Measurements from ENCODE around the gene SLC47A2.
"Not testable (repeated sequence)": the region's sequence is repeated elsewhere in the genome, so short reads cannot be mapped to it uniquely, and the experiment has no call there.

Gene SLC47A2

GRCh38 chr17:19686400-19687090 lies 29.8 kb downstream of the SLC47A2 start:
- TF ChIP-seq, protein P1, sequence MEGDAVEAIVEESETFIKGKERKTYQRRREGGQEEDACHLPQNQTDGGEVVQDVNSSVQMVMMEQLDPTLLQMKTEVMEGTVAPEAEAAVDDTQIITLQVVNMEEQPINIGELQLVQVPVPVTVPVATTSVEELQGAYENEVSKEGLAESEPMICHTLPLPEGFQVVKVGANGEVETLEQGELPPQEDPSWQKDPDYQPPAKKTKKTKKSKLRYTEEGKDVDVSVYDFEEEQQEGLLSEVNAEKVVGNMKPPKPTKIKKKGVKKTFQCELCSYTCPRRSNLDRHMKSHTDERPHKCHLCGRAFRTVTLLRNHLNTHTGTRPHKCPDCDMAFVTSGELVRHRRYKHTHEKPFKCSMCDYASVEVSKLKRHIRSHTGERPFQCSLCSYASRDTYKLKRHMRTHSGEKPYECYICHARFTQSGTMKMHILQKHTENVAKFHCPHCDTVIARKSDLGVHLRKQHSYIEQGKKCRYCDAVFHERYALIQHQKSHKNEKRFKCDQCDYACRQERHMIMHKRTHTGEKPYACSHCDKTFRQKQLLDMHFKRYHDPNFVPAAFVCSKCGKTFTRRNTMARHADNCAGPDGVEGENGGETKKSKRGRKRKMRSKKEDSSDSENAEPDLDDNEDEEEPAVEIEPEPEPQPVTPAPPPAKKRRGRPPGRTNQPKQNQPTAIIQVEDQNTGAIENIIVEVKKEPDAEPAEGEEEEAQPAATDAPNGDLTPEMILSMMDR (IDR thresholded peaks at IDR 0.05; ENCODE audit: insufficient read depth, low read length, poor library complexity, severe bottlenecking): no peak
- no peak for DNase-seq (ENCODE audit: extremely low read depth, insufficient read length)
- Histone ChIP-seq H3K36me3 (ENCODE audit: control insufficient read depth, insufficient read depth, low read length) (no peaks in the 10 kb centered on the region), H3K27me3 (replicated peaks; ENCODE audit: control insufficient read depth, insufficient read depth, low read length) (no peaks in the 10 kb centered on the region), H3K4me3 (replicated peaks; ENCODE audit: low read depth, low read length) (no peak overlapping the region)

DNA sequence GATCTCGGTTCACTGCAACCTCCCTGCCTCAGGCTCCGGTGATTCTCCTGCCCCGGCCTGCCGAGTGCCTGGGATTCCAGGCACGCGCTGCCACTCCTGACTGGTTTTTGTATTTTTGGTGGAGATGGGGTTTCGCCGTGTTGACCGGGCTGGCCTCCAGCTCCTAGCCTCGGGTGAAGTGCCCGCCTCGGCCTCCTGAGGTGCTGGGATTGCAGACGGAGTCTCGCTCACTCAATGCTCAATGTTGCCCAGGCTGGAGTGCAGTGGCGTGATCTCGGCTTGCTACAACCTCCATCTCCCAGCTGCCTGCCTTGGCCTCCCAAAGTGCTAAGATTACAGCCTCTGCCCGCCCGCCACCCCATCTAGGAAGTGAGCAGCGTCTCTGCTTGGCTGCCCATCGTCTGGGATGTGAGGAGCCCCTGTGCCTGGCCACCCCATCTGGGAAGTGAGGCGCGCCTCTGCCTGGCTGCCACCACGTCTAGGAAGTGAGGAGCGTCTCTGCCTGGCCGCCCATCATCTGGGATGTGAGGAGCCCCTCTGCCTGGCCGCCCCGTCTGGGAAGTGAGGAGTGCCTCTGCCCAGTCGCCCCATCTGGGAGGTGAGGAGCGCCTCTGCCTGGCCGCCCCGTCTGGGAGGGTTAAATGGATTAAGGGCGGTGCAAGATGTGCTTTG lies 31.3 kb downstream of the SLC47A2 start:
- H3K27me3 ChIP-seq (replicated peaks; ENCODE audit: control insufficient read depth, insufficient read depth, low read length); H3K36me3 ChIP-seq (ENCODE audit: control insufficient read depth, insufficient read depth, low read length); DNase-seq (ENCODE audit: extremely low read depth, insufficient read length); H3K4me3 ChIP-seq (replicated peaks; ENCODE audit: low read depth, low read length): not testable (repeated sequence)

DNA sequence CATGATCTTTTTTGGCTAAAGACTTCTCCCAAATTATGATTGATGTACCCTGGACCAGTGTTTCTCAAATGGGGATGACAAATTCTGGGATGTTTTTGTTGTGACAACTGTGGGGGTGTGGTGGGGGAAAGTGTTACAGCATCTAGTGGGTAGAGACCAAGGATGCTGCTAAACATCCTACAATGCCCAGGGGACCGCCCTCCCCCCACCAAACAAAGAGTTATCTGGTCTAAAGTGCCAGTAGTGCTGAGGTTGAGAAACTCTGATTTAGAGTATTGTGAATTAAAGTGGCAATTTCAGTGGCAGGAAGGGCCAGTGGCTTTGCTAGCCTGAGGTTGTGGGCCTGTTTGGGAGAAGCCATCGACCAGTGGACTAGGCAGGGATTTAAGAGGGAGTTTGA lies 33.3 kb downstream of the SLC47A2 start:
- no peaks in the 10 kb centered on the region for H3K27me3 ChIP-seq (replicated peaks; ENCODE audit: control insufficient read depth, insufficient read depth, low read length)
- no peak for DNase-seq (ENCODE audit: extremely low read depth, insufficient read length)
- no peaks in the 10 kb centered on the region for H3K36me3 ChIP-seq (ENCODE audit: control insufficient read depth, insufficient read depth, low read length)
- TF ChIP-seq, protein P1 (IDR thresholded peaks at IDR 0.05; ENCODE audit: insufficient read depth, low read length, poor library complexity, severe bottlenecking): no peak
- no peak overlapping the region for H3K4me3 ChIP-seq (replicated peaks; ENCODE audit: low read depth, low read length)

DNA sequence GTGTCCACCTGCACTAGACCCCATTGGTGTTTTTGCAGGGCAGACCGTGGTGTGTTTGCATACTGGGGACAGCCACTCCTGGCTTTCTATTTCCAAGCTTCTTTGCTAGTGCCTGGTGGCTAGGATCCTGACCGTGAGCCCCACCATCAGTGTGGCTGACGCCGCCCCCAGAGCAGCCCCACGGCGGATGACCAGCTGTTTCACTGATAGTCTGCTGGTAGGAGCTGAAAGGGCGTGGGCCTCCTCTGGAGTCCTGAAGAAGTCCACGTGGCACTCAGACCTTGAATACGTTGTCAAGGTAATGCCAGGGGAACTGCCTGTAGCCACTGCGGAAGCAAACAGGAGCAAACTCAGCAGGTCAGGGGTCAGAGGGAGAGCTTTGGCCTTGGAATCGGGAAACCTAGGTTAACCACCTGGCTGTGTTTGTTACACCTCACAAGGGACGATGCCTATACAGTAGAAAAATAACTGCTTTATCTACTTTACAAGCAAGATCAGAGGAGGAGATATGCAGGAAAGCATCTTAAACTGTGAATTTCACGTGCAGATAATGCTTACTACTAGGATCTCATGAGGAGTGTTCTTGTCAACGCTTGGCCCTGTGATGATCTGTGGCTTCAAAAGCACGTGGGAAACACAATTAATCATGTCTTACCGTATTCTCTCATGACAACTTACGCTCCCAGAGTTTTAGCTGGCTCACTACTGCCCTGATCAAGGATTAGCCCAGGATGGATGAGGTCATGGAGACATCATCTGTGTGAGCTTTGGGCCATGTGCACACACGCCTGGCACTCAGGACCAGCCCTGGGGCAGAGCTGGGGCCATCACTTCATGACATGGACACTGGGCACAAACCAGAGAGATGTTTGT lies 37.6 kb downstream of the SLC47A2 start:
- no peak overlapping the region for H3K4me3 ChIP-seq (replicated peaks; ENCODE audit: low read depth, low read length)
- TF ChIP-seq, protein P1 (IDR thresholded peaks at IDR 0.05; ENCODE audit: insufficient read depth, low read length, poor library complexity, severe bottlenecking): no peak
- no peak for DNase-seq (ENCODE audit: extremely low read depth, insufficient read length)
- no peaks in the 10 kb centered on the region for H3K36me3 ChIP-seq (ENCODE audit: control insufficient read depth, insufficient read depth, low read length)
- H3K27me3 ChIP-seq (replicated peaks; ENCODE audit: control insufficient read depth, insufficient read depth, low read length): no peaks in the 10 kb centered on the region

DNA sequence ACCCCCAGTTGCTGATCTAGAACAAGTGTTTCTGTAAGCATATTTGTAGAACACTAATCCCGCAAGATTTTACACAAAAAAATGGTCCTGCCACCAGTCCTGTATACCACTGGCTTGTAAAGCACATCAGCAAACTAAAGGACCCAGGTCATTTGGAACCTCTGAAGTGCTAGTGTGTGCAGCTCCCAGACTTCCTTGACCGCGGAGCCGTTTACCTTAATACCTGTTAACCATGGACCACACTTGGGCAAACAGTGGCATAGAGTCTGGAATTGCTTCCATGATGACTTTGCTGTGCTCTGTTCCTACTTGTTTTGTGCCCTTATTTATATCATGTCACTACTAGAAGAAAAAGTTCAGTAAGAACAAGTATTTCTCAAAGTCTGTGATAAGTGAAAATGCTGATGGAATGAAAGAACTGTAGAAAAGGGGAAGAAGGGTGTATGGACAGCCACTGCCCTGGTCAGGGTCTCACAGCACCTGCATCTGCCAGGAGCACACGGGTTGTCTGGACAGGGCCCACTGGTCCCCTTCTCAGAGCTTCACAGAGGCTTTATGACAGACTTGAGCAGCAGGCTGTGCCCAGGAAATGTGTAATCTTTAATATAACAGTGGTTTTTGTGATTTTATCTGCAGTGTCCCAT lies 38.5 kb downstream of the SLC47A2 start:
- H3K36me3 ChIP-seq (ENCODE audit: control insufficient read depth, insufficient read depth, low read length): no peaks in the 10 kb centered on the region
- no peak for DNase-seq (ENCODE audit: extremely low read depth, insufficient read length)
- TF ChIP-seq, protein P1 (IDR thresholded peaks at IDR 0.05; ENCODE audit: insufficient read depth, low read length, poor library complexity, severe bottlenecking): no peak
- H3K4me3 ChIP-seq (replicated peaks; ENCODE audit: low read depth, low read length): no peak overlapping the region
- no peaks in the 10 kb centered on the region for H3K27me3 ChIP-seq (replicated peaks; ENCODE audit: control insufficient read depth, insufficient read depth, low read length)

Measured in GM06990 (cell line).